ENCODE results near the gene ATP9B.

ATP9B gene

DNA sequence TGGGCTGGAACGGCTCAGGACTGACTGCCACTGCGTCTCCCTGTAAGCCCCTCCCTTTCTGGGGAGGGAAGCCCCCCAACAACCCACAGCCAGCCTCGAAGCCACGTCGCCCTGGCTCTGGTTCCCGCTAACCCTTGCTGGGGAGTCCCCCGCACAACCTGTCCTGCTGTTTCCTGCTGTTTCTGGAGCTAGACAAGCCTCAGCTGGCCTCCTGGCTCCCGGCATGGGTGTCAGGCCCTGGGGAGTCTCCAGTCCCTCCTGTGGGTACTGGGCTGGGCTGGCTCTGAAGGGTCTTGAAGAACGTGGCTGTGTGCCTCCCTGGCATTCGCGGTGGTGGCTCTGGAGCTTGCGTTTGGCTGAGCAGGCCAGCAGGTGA is 347.5 kb downstream of the ATP9B start:
- H3K4me1 ChIP-seq (ENCODE audit: control insufficient read depth, low read depth, low read length) = no peaks in the 10 kb centered on the region
- no peaks in the 10 kb centered on the region for H3K9me3 ChIP-seq (ENCODE audit: control insufficient read depth, low read depth, low read length)
- no peaks in the 10 kb centered on the region for H3K27me3 ChIP-seq (ENCODE audit: control insufficient read depth, insufficient read depth, low read length)
- H3K4me3 ChIP-seq (ENCODE audit: low read length) = no peak overlapping the region
- no peaks in the 10 kb centered on the region for H3K36me3 ChIP-seq (ENCODE audit: control insufficient read depth, low read depth, low read length)
- H3K27ac ChIP-seq (ENCODE audit: low read length) = no peak overlapping the region
- H3K9ac ChIP-seq (ENCODE audit: low read length) = no peak overlapping the region

DNA sequence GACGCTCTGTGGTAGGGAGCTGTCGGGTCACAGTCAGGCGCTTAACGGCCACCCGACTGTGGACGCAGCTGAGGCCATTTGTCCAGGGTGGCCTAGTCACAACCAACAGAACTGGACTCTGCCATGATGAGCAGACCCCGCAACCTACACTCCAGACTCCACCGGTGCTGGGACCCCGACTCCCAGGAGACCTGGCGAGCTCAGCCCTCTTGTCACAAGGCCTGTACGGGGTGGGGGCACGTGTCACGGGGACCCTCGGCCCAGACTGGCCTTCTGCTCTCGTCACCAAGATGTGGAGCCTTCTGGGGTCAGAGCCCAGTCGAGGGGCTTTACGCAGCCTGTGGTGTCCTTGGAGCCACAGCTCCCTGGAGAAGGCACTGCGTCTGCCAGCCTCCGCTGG is 349.0 kb downstream of the ATP9B start:
- H3K4me1 ChIP-seq (ENCODE audit: control insufficient read depth, low read depth, low read length) = no peaks in the 10 kb centered on the region
- H3K27me3 ChIP-seq (ENCODE audit: control insufficient read depth, insufficient read depth, low read length) = no peaks in the 10 kb centered on the region
- no peak overlapping the region for H3K4me3 ChIP-seq (ENCODE audit: low read length)
- H3K9me3 ChIP-seq (ENCODE audit: control insufficient read depth, low read depth, low read length) = no peaks in the 10 kb centered on the region
- H3K9ac ChIP-seq (ENCODE audit: low read length) = no peak overlapping the region
- no peaks in the 10 kb centered on the region for H3K36me3 ChIP-seq (ENCODE audit: control insufficient read depth, low read depth, low read length)
- no peak overlapping the region for H3K27ac ChIP-seq (ENCODE audit: low read length)

DNA sequence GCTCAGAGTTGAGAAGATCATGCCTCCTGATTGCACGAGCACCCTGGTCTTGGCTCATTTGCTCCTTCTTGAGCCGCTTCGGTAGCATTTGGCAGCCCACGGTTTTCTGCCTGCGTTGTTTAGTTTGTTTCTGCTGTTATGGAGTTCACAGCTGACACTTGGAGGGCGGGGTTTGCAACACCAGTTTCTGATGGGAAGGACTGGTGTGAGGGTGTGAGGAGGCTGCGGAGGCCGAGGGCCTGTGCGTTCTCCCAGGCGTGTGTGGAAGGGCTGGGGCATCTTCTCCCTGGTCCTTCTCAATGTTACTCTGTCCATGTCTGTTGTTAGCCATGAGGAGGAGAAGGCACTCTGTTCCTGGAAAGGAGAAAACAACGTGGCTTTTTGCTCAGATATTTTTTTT is 349.4 kb downstream of the ATP9B start:
- no peak overlapping the region for H3K27ac ChIP-seq (ENCODE audit: low read length)
- no peaks in the 10 kb centered on the region for H3K4me1 ChIP-seq (ENCODE audit: control insufficient read depth, low read depth, low read length)
- no peaks in the 10 kb centered on the region for H3K36me3 ChIP-seq (ENCODE audit: control insufficient read depth, low read depth, low read length)
- H3K9me3 ChIP-seq (ENCODE audit: control insufficient read depth, low read depth, low read length) = no peaks in the 10 kb centered on the region
- no peaks in the 10 kb centered on the region for H3K27me3 ChIP-seq (ENCODE audit: control insufficient read depth, insufficient read depth, low read length)
- H3K4me3 ChIP-seq (ENCODE audit: low read length) = no peak overlapping the region
- H3K9ac ChIP-seq (ENCODE audit: low read length) = no peak overlapping the region

DNA sequence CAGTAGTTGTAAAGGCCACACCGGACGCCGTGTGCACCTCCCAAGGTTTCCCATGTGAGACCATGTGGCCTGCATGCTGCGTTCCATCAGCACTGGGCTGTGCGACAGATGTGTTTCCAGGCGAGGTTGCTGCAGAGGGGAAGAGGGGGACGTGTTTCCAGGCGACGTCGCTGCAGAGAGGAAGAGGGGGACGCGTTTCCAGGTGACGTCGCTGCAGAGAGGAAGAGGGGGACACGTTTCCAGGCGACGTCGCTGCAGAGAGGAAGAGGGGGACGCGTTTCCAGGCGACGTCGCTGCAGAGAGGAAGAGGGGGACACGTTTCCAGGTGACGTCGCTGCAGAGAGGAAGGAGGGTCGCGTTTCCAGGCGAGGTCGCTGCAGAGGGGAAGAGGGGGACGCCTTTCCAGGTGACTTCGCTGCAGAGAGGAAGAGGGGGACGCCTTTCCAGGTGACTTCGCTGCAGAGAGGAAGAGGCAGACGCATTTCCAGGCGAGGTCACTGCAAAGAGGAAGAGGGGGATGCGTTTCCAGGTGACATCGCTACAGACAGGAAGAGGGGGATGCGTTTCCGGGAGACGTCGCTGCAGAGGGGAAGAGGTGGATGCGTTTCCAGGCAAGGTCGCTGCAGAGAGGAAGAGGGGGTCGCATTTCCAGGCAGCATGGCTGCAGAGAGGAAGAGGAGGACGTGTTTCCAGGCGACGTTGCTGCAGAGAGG is 351.0 kb downstream of the ATP9B start:
- no peak overlapping the region for H3K9ac ChIP-seq (ENCODE audit: low read length)
- H3K9me3 ChIP-seq (ENCODE audit: control insufficient read depth, low read depth, low read length) = no peaks in the 10 kb centered on the region
- H3K4me3 ChIP-seq (ENCODE audit: low read length) = no peak overlapping the region
- no peaks in the 10 kb centered on the region for H3K27me3 ChIP-seq (ENCODE audit: control insufficient read depth, insufficient read depth, low read length)
- H3K4me1 ChIP-seq (ENCODE audit: control insufficient read depth, low read depth, low read length) = no peaks in the 10 kb centered on the region
- H3K36me3 ChIP-seq (ENCODE audit: control insufficient read depth, low read depth, low read length) = no peaks in the 10 kb centered on the region
- H3K27ac ChIP-seq (ENCODE audit: low read length) = no peak overlapping the region

DNA sequence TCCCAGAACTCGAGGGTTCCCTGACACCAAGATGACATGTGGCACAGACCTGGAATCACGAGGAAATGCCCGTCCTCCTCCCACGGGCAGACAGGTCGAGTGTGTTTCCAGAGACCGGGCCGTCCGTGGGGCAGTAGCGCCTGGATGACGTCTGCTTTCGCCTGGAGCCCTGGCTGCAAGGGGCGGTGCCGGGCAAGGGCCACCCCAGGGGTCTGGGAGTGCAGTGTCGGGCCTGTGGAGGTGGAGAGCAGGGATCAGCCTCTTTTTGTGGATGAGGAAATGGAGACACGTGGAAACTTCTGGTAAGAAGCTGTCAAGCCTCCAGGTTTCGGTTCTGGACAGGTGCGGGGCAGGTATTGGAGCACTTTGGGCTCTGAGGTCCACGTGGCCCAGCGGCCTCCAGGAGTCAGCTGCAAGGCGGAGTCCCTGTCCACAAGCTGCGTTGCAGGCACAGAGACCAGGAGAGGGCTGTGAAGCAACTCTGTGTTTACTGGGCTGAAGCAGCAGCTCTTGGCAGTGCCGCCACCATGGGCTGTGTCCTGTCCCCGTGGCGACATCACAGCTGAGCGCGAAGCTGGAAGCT is 352.2 kb downstream of the ATP9B start:
- H3K9ac ChIP-seq (ENCODE audit: low read length) = no peak overlapping the region

DNA sequence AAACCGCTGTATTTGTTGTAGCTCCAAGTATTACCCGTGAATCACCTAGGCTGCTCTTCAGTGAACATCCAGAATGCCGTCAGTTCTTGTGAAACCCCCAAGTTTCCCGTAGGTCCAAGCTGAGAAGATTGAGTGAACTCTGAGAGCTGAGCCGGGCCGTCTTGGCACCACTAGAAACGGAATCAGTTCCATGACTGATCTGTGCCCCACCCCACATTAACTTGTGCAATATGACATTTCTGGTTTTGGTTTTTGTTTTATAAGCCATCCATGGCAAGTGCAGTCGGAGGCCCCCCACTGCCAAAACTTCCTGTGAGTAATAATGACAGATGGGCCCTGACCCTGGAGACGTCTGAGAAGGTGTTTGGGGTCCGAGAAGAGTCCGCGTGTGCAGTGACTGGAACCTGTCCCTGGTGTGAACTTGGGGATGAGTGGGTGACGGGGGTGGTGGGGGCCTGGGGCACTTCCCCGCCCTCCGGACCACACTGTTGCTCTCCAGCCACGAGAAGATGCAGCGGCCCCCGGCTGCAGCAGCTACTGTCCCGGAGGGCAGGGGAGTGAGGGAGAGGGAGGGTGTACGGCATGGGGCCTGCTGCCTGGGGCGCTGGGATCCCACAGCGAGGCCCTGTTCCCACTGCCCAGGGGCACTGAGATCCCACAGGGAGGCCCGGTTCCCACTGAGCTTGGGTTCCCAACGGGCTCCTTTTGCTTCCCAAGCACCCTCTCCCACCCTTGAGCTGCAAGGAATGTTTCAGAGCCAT is 353.0 kb downstream of the ATP9B start:
- Histone ChIP-seq H3K9ac (ENCODE audit: low read length) (no peak overlapping the region), H3K9me3 (ENCODE audit: control insufficient read depth, low read depth, low read length) (no peaks in the 10 kb centered on the region), H3K4me1 (ENCODE audit: control insufficient read depth, low read depth, low read length) (no peaks in the 10 kb centered on the region), H3K27ac (ENCODE audit: low read length) (no peak overlapping the region), H3K36me3 (ENCODE audit: control insufficient read depth, low read depth, low read length) (no peaks in the 10 kb centered on the region), H3K4me3 (ENCODE audit: low read length) (no peak overlapping the region), H3K27me3 (ENCODE audit: control insufficient read depth, insufficient read depth, low read length) (no peaks in the 10 kb centered on the region)

More for the DNA sequence above, 352.2 kb downstream of the ATP9B start:
- Histone ChIP-seq H3K4me3 (ENCODE audit: low read length) (no peak overlapping the region), H3K27ac (ENCODE audit: low read length) (no peak overlapping the region), H3K27me3 (ENCODE audit: control insufficient read depth, insufficient read depth, low read length) (no peaks in the 10 kb centered on the region), H3K4me1 (ENCODE audit: control insufficient read depth, low read depth, low read length) (no peaks in the 10 kb centered on the region), H3K9me3 (ENCODE audit: control insufficient read depth, low read depth, low read length) (no peaks in the 10 kb centered on the region), H3K36me3 (ENCODE audit: control insufficient read depth, low read depth, low read length) (no peaks in the 10 kb centered on the region)

DNA sequence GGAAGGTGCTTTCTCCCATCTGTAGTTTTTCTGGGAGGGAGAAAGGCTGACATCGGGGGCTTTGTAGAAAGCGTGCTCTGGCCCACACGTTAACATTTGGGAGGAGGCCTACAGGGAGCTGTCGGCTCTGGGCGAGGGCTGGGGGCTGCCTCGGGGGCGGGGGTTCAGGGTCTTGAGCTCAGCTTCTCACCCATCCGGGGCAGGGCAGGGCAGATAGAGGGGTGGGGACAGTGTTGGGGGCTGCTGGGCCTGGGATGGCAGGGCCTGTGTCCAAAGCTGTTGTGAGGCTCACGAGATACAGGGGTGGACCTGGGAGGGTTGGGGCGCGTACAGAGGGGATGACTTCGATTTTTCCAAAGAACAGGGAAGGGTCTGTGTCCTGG is 353.6 kb downstream of the ATP9B start:
- Histone ChIP-seq H3K4me1 (ENCODE audit: control insufficient read depth, low read depth, low read length) (no peaks in the 10 kb centered on the region), H3K9ac (ENCODE audit: low read length) (no peak overlapping the region), H3K27me3 (ENCODE audit: control insufficient read depth, insufficient read depth, low read length) (no peaks in the 10 kb centered on the region), H3K4me3 (ENCODE audit: low read length) (no peak overlapping the region), H3K9me3 (ENCODE audit: control insufficient read depth, low read depth, low read length) (no peaks in the 10 kb centered on the region), H3K36me3 (ENCODE audit: control insufficient read depth, low read depth, low read length) (no peaks in the 10 kb centered on the region), H3K27ac (ENCODE audit: low read length) (no peak overlapping the region)

DNA sequence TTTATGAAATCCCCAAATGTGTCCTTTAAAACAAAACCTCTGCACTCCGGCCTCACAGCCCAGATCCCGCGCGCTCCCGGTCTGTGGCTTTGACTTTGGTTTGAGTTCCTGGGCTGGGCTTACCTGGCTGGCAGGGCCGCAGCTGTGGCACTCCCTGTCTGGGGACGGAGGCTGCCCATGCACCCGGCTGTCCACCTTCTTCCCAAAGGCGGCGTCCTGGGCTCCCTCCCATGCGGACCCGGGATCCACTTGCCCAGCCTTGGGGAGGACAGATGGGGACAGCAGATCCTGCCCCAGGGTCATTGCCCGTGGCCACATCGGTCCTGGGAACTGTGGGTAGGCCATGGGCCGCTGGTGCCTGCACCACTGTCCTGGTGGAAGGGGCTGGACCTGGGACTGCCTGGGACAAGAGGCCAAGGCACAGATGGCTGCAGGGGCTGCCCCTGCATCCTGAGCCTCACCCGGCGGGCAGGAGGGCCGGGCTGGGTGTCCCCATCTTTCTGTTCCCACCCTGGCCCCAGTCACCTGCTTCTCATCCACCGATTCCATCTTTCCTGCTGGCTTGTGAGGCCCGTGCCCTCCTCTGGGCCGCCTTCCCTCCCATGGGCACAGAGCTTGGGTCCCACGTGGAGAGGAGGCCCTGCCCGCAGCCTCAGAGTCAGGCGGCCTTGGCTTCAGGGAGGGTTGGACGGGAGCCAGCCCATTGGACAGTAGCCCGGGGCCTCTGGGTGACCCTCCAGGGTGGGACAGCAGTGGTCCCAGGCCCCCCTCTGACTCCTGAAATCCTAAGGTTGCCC is 354.2 kb downstream of the ATP9B start:
- Histone ChIP-seq H3K27me3 (ENCODE audit: control insufficient read depth, insufficient read depth, low read length) (no peaks in the 10 kb centered on the region), H3K36me3 (ENCODE audit: control insufficient read depth, low read depth, low read length) (no peaks in the 10 kb centered on the region), H3K9me3 (ENCODE audit: control insufficient read depth, low read depth, low read length) (no peaks in the 10 kb centered on the region), H3K9ac (ENCODE audit: low read length) (no peak overlapping the region), H3K4me3 (ENCODE audit: low read length) (no peak overlapping the region), H3K4me1 (ENCODE audit: control insufficient read depth, low read depth, low read length) (no peaks in the 10 kb centered on the region), H3K27ac (ENCODE audit: low read length) (no peak overlapping the region)

DNA sequence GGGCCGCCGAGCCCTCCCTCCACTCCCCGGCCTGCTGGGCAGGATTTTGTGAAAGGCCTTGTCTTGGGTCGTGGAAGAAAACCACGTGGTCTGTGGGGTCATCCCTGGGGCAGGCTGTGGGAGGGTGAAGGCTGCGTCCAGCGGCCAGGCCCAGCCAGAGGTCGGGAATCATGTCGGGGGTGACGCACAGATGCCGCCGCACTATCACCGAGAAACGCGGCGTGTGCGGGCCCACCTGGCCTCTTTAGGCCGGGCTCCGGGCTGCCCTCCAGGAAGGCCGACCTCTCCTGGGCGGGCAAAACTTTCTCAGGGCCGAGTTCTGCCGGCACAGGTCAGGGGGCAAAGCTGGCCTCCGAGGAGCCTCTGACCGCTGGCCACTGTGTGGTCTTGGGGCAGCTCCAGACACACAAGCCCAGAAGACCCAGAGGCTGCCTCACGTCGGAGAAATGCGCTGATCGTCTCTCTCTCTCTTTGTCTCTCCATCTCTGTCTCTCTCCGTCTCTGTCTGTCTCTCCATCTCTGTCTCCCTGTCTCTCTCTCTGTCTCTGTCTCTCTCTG is 354.9 kb downstream of the ATP9B start:
- H3K4me1 ChIP-seq (ENCODE audit: control insufficient read depth, low read depth, low read length) = no peaks in the 10 kb centered on the region
- no peaks in the 10 kb centered on the region for H3K36me3 ChIP-seq (ENCODE audit: control insufficient read depth, low read depth, low read length)
- H3K27me3 ChIP-seq (ENCODE audit: control insufficient read depth, insufficient read depth, low read length) = no peaks in the 10 kb centered on the region
- no peak overlapping the region for H3K27ac ChIP-seq (ENCODE audit: low read length)
- H3K9ac ChIP-seq (ENCODE audit: low read length) = no peak overlapping the region
- H3K9me3 ChIP-seq (ENCODE audit: control insufficient read depth, low read depth, low read length) = no peaks in the 10 kb centered on the region
- no peak overlapping the region for H3K4me3 ChIP-seq (ENCODE audit: low read length)

DNA sequence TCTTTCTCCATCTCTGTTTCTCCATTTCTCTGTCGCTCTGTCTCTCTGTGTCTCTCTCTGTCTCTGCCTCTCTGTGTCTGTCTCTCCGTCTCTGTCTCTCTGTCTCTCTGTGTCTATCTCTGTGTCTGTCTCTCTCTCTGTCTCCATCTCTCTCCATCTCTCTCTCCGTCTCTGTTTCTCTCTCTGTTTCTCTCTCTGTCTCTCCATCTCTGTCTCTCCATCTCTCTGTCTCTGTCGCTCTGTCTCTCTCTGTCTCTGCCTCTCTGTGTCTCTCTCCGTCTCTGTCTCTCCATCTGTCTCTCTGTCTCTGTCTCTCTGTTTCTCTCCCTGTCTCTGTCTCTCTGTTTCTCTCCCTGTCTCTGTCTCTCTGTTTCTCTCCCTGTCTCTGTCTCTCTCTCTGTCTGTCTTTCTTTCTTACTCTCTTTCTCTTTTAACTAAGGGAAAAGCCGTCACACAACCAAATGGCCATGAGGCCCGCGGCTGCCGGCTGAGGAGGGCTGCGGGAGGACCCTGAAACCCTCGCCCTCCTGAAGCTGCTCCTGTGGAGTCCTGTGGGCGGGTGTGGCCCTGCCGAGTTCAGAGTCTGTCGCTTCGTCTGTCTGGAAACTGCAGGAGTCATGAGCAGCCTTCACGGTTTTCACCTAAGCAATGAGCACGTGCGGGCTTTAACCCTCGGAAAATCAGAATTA is 355.8 kb downstream of the ATP9B start:
- no peak overlapping the region for H3K9ac ChIP-seq (ENCODE audit: low read length)
- no peaks in the 10 kb centered on the region for H3K36me3 ChIP-seq (ENCODE audit: control insufficient read depth, low read depth, low read length)
- no peaks in the 10 kb centered on the region for H3K4me1 ChIP-seq (ENCODE audit: control insufficient read depth, low read depth, low read length)
- H3K27ac ChIP-seq (ENCODE audit: low read length) = no peak overlapping the region
- H3K27me3 ChIP-seq (ENCODE audit: control insufficient read depth, insufficient read depth, low read length) = no peaks in the 10 kb centered on the region
- no peaks in the 10 kb centered on the region for H3K9me3 ChIP-seq (ENCODE audit: control insufficient read depth, low read depth, low read length)
- no peak overlapping the region for H3K4me3 ChIP-seq (ENCODE audit: low read length)

DNA sequence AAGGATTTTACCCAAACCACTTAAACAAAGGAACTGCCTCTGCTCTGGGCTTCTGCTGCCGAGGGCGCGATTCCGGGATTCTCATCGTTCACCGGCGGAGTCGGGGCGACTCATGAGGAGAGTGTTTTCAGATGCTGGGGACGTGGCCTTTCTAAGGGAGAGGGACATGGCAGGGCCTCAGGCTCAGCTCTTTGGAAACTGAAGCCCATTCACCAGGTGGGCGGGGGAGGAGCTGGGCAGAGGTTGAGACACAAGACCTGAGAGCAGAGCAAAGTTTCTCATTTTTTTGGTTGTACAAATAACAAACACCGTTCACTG is 356.3 kb downstream of the ATP9B start:
- Histone ChIP-seq H3K4me1 (ENCODE audit: control insufficient read depth, low read depth, low read length) (no peaks in the 10 kb centered on the region), H3K36me3 (ENCODE audit: control insufficient read depth, low read depth, low read length) (no peaks in the 10 kb centered on the region), H3K27me3 (ENCODE audit: control insufficient read depth, insufficient read depth, low read length) (no peaks in the 10 kb centered on the region), H3K9ac (ENCODE audit: low read length) (no peak overlapping the region), H3K4me3 (ENCODE audit: low read length) (no peak overlapping the region), H3K9me3 (ENCODE audit: control insufficient read depth, low read depth, low read length) (no peaks in the 10 kb centered on the region), H3K27ac (ENCODE audit: low read length) (no peak overlapping the region)
